H1 (cell line): ENCODE results near the gene ST6GALNAC3. TPM values are rescaled to one million over a fixed set of nuclear protein-coding genes. Genes with fewer than 3 reads are reported as not detected.

Source experiments
- GTF2F1 ChIP-seq: IDR thresholded peaks from 2 replicates; pipeline ENCODE4 v1.6.1; 2012; ENCODE audit warnings: low read depth, low read length, improper control_type of control experiment, borderline replicate concordance
- polyA plus RNA-seq, 7 experiments: library from polyadenylated mRNA; depleted of rRNA in 3 of 7; stranded (reverse) in 5 of 7; unstranded in 2 of 7; fragments of >200 nt in 5 of 7; fragments of 200-250 nt in 2 of 7; gene quantifications; 1 replicate in 5 of 7; 2 replicates in 1 of 7; 4 replicates in 1 of 7; pipeline versions ENCODE4 v1.2.1 to v1.2.3, GENCODE V29; 2011 to 2013; ENCODE audit warnings: missing spikeins in 2 of 7, mixed read lengths in 2 of 7
- total RNA-seq: library from RNA; stranded (reverse); fragmentation: NEBNext Ultra II Directional; extraction: Animal tissue kit (Norgen Biotek cat#: 25700); gene quantifications from 2 replicates; pipeline ENCODE4 v1.2.1, GENCODE V29; 2021

Gene ST6GALNAC3
- total and polyA plus RNA-seq, 2 of the 8 experiments (the other 6 are each of a cell fraction or from before 2014, with no cell fraction given): 4.9 to 19.0 TPM

- TF ChIP-seq GTF2F1: no peak
Measured at GRCh38 chr1:76615253-76616035, 540.9 kb downstream of the ST6GALNAC3 start (continued).
